NCI-H128 (cell line): ENCODE results near the gene DHFR2.

Source experiments
- DNase-seq: peaks from one replicate; lab custom pipeline; 2025; ENCODE audit not compliant: unreplicated experiment; lab: John Stamatoyannopoulos, UW

The DHFR2 gene

GRCh38 chr3:94008253-94008652 lies 54.5 kb downstream of the DHFR2 start:
- DNase-seq: no peak
